HEK293T (cell line): ENCODE results near the gene ZBTB2.

ENCODE experiments used
- ARNT ChIP-seq: fragments of 450-650 bp; IDR thresholded peaks from 2 replicates; pipeline ENCODE4 v1.6.1; 2017; ENCODE audit warnings: mild to moderate bottlenecking
- BHLHE40 ChIP-seq: fragments of 450-650 bp; IDR thresholded peaks from 2 replicates; pipeline ENCODE4 v1.6.1; 2016; ENCODE audit warnings: mild to moderate bottlenecking, moderate library complexity, borderline replicate concordance
- ELF4 ChIP-seq: fragments of 450-650 bp; IDR thresholded peaks from 2 replicates; pipeline ENCODE4 v1.6.1; 2017; ENCODE audit warnings: antibody characterized with exemption
- FOXA1 ChIP-seq: fragments of 450-650 bp; IDR thresholded peaks from 2 replicates; pipeline ENCODE4 v1.6.1; 2016; ENCODE audit warnings: mild to moderate bottlenecking
- FOXK2 ChIP-seq: fragments of 450-650 bp; IDR thresholded peaks from 2 replicates; pipeline ENCODE4 v1.6.1; 2016; ENCODE audit warnings: mild to moderate bottlenecking
- FOXM1 ChIP-seq: fragments of 450-650 bp; IDR thresholded peaks from 2 replicates; pipeline ENCODE4 v1.6.1; 2017; ENCODE audit warnings: mild to moderate bottlenecking, borderline replicate concordance
- HDGF ChIP-seq: fragments of 450-650 bp; IDR thresholded peaks from 2 replicates; pipeline ENCODE4 v1.6.1; 2017; ENCODE audit warnings: antibody characterized with exemption, borderline replicate concordance
- L3MBTL2 ChIP-seq: fragments of 450-650 bp; conservative IDR thresholded peaks from 2 replicates; pipeline ENCODE4 v1.6.1; 2016; ENCODE audit warnings: mild to moderate bottlenecking
- NFRKB ChIP-seq: fragments of 450-650 bp; IDR thresholded peaks from 2 replicates; pipeline ENCODE4 v1.6.1; 2016; ENCODE audit warnings: mild to moderate bottlenecking, moderate library complexity
- SP1 ChIP-seq: fragments of 450-650 bp; IDR thresholded peaks from 2 replicates; pipeline ENCODE4 v1.6.1; 2017
- SUZ12 ChIP-seq: fragments of 450-650 bp; IDR thresholded peaks from 2 replicates; pipeline ENCODE4 v1.6.1; 2016; ENCODE audit warnings: mild to moderate bottlenecking

DNA sequence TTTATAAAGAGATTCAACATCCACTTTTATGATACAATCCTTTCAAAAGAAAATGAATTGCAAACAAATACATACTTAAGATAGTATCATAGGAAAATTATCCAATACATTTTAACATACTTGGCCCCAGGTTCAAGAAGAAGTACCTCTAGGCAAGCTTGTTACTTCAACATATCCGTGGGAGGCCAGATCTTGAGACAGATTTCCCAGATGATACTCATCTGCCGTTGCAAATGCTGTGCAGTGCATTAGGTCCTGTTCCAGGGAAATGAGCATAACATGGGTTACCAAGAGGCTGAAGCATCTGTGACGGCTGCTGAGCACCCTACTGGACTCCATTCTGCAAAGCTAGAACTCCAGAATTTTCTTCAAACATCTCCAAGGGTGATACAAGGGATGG is 44.9 kb upstream of the ZBTB2 start:
- TF ChIP-seq HDGF (no peak), ELF4 (no peak), FOXA1 (no peak), NFRKB (no peak), SP1 (no peak), BHLHE40 (no peak), SUZ12 (no peak), L3MBTL2 (no peak), FOXM1 (no peak), ARNT (no peak), FOXK2 (no peak)
